ENCODE measurements around the gene CCDC146. TPM values are rescaled to one million over a fixed set of nuclear protein-coding genes. Genes with fewer than 3 reads are reported as not detected.
"Not testable (repeated sequence)": the region's sequence is repeated elsewhere in the genome, so short reads cannot be mapped to it uniquely, and the experiment has no call there.

The CCDC146 gene
- total RNA-seq, 1 donor from 2014 or later, result 20.6 TPM

DNA sequence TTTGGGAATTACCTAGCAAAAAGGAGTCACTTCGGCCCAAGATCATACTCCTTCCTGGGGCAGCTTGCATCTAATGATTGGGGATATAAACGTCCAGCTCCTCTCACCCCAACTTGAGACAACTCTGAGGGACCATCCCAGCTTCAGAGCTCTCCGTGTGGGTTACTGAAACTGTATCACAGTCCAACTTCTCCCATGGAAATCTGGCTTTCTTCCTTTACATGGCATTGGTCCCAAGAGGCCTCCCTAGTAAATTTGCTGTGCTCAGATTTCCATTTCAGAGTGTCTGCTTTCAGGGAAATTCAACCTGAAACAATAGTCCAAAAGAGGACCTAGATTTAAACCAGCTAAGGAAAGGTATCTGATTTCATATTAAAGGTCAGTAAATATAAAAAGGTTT is 14.8 kb upstream of the CCDC146 start:
- not testable (repeated sequence) for DNase-seq (ENCODE audit: extremely low spot score in 2 of 2)

DNA sequence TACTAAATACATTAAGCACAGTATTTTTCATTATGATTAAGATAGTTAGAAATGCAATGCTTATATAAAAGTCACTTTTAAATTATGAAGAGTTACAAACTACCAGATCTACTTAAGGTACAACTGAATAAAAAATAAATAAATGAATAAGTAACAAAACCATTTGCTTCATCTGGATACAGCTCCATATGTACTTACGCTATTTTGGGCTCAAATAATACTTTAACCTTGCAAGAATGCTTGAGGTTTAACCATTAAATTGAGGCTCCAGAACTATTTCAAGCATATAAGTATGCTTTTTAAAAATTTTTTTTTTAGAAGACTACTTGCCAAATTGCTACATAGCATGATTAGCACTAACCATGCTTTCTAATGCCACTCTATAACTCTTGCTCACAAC is 14.1 kb upstream of the CCDC146 start:
- H3K27ac ChIP-seq; H3K36me3 ChIP-seq; H3K4me3 ChIP-seq; intact Hi-C loops (cut with DNase I); DNase-seq (ENCODE audit: extremely low spot score in 2 of 2); H3K4me1 ChIP-seq; H3K9me3 ChIP-seq; H3K27me3 ChIP-seq: not testable (repeated sequence)

More for the DNA sequence above, 14.8 kb upstream of the CCDC146 start:
- H3K27me3 ChIP-seq; H3K4me3 ChIP-seq; H3K27ac ChIP-seq; H3K9me3 ChIP-seq; intact Hi-C loops (cut with DNase I); H3K36me3 ChIP-seq; H3K4me1 ChIP-seq: not testable (repeated sequence)

DNA sequence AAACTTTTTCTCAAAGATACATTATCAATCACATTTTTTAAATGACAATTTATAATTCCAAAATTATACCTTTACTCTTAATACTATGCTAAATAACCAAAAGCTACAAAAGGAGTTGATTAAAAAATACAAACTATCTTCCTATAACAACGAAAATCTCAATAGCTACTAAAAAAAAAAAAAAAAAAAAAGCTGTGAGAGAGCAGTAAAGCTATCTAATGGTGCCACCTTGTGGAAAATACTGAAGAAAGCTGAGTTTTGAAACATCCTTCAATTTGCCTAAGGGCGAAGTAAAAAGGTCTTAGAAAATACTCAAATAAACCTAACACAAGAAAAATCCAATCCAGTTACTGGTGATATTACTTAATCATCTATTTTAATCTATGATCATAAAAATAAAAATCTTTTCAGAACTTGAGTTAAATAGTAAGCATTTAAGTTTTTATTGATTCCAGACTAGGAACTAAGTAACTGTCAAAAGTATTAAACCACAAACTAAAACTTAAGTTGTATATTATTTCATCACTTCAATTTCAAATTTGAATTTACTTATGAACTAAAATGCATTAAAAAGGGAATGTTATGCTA is 9.6 kb upstream of the CCDC146 start:
- H3K27me3 ChIP-seq; intact Hi-C loops (cut with DNase I); H3K4me1 ChIP-seq; DNase-seq (ENCODE audit: extremely low spot score in 2 of 2); H3K27ac ChIP-seq; H3K36me3 ChIP-seq; H3K4me3 ChIP-seq; H3K9me3 ChIP-seq: not testable (repeated sequence)

DNA sequence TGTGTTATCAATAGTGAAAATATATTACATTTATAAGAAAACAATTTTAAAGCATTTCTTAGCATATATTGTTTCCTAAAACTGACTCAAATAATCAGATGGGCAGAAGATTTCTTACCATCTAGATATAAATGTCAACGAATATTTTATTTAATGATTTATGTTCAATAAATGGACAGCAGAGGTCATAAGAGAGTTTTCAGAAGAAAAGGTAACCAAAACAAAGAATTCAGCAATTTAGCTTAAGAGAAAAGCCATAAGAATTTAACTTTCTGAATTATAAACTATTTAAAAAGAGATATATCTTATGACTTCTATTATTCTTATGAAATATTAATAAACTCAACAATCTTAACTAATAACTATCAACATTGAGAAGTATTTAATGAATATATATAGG is 3.1 kb downstream of the CCDC146 start:
- intact Hi-C loops (cut with DNase I), result not testable (repeated sequence)

DNA sequence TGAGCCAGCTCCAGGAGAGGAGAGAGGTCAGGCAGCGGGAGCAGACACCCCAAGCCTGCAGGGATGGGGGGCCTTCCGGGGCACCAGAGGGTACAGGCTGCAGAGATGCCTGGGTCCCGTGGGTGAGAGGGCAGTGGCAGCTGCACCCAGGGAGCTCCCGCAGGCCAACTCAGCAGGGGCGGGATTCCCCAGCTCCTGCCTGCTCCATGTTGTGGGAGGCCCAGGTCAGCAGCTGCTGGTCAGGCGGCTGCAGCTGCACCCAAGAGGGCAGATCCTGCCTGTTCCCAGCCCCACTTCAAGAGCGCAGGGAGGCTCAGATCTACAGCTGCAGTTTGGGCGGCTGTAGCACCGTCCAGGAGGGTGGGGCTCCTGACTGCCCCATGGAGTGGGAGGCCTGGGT is 4.6 kb downstream of the CCDC146 start:
- DNase-seq (ENCODE audit: extremely low spot score in 2 of 2); H3K4me1 ChIP-seq; H3K4me3 ChIP-seq; H3K27me3 ChIP-seq; H3K9me3 ChIP-seq; H3K27ac ChIP-seq; H3K36me3 ChIP-seq; intact Hi-C loops (cut with DNase I): not testable (repeated sequence)

More for the DNA sequence above, 3.1 kb downstream of the CCDC146 start:
- H3K27me3 ChIP-seq; H3K9me3 ChIP-seq; H3K27ac ChIP-seq; DNase-seq (ENCODE audit: extremely low spot score in 2 of 2); H3K36me3 ChIP-seq; H3K4me3 ChIP-seq: not testable (repeated sequence)
- peaks cover 19% of the 10 kb centered on the region for H3K4me1 ChIP-seq

DNA sequence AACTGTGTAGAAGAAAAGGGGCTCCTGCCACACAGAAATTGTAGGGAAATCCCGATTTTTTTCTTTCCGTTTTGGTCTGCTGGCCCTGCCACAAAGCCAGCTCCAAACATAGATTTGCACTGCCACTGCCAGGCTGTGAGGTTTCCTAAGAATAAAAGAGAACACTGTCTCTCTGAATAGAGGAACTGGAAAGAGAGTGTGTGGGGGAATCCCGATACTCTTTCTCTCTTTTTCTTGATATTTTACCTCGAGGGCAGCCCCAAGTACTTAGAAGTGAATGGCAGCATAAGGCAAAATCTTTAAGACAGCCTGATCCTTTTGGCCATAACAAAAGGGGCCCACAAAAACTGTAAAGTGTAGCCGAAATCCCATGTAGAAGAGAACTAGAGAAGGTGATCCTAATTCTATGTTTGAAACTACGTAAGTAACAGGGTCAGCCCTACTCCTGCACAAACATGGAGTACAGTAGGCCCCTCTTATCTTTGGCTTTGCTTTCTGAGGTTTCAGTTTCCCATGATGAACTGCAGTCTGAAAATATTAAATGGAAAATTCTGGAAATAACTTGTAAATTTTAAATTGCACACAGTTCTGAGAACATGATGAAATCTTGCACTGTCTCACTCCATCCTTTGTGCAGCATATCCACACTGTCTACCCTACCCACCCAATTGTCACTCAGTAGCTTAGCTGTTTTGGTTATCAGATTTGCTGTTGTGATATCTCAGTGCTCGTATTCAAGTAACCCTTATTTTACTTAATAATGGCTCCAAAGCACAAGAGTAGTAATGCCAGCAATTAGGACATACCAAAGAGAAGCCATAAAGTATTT is 6.4 kb downstream of the CCDC146 start:
- not testable (repeated sequence) for H3K27ac ChIP-seq

DNA sequence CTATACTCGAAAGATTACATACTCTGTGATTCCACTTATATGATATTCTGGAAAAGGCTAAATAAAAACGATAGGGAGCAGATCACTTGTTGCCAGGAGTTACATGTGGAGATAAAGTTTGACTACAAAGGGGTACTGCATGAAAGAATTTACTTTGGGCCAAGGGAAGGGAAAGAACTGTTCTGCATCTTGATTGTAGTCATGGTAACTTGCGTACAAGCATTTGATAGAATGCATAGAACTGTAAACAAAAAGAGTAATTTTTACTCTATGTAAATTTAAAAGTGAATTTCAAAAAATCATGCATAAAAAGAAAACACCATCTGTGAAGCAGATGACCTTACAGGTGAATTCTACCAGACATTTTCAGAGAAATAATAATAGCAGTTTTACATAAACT is 9.4 kb downstream of the CCDC146 start:
- intact Hi-C loops (cut with DNase I), result not testable (repeated sequence)

More for the DNA sequence above, 6.4 kb downstream of the CCDC146 start:
- DNase-seq (ENCODE audit: extremely low spot score in 2 of 2); H3K9me3 ChIP-seq; H3K36me3 ChIP-seq; intact Hi-C loops (cut with DNase I); H3K4me1 ChIP-seq; H3K27me3 ChIP-seq; H3K4me3 ChIP-seq: not testable (repeated sequence)

DNA sequence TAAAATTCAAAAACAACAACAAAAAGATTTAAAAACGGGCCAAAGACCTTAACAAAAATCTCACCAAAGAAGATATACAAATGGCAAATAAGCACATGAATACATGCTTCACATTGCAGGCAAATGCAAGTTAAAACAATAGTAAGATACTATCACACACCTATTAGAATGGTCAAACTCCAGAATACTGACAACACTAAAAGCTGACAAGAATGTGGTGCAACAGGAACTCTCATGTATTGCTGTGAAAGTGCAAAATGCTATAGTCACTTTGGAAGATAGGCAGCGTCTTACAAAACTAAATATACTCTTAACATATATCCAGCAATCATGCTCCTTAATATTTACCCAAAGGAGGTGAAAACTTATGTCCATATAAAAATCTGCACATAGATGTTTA is 16.3 kb downstream of the CCDC146 start:
- H3K27me3 ChIP-seq; H3K4me3 ChIP-seq; H3K36me3 ChIP-seq; H3K9me3 ChIP-seq; DNase-seq (ENCODE audit: extremely low spot score in 2 of 2); intact Hi-C loops (cut with DNase I); H3K4me1 ChIP-seq; H3K27ac ChIP-seq: not testable (repeated sequence)

More for the DNA sequence above, 9.4 kb downstream of the CCDC146 start:
- H3K27ac ChIP-seq; DNase-seq (ENCODE audit: extremely low spot score in 2 of 2); H3K4me1 ChIP-seq; H3K36me3 ChIP-seq; H3K27me3 ChIP-seq; H3K9me3 ChIP-seq; H3K4me3 ChIP-seq: not testable (repeated sequence)

DNA sequence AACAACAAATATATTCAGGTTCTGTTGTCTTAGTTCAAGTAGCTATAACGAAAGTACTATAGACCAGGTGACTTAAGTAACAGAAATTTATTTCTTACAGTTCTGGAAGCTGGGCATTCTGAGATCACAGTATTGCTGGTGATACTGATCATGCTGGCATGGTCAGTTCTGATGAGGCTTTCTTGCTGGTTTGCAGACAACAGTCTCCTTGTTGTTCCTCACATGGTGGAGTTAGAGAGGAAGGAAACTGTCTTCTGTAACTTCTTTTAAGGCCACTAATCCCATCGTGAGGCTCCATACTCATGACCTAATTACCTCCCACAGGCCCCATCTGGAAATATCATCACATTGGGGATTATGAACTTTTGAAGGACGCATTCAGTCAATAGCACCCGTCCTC is 17.9 kb downstream of the CCDC146 start:
- H3K9me3 ChIP-seq; H3K4me3 ChIP-seq; H3K27me3 ChIP-seq; H3K36me3 ChIP-seq; DNase-seq (ENCODE audit: extremely low spot score in 2 of 2); H3K27ac ChIP-seq; H3K4me1 ChIP-seq; intact Hi-C loops (cut with DNase I): not testable (repeated sequence)

DNA sequence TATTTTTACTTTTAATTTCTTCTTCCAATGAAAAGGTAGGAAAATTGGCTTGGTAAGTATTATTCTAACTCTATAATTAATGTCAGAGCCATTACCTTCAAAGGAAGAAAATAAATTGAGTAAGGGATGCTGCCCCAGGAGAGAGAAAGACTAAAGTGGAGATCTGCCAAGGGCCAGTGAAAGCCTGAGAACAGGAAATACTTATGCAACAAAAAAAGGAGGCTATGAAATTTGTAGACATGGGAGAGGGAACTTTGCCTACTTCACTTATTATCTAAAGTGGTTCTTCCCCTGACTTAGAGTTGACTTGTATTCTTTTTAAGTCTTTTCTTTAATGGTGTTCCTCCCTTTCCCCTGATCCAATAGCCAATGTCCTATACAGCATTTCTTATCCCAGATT is 29.8 kb downstream of the CCDC146 start:
- H3K4me1 ChIP-seq; H3K27me3 ChIP-seq; DNase-seq (ENCODE audit: extremely low spot score in 2 of 2); H3K27ac ChIP-seq; H3K9me3 ChIP-seq; H3K4me3 ChIP-seq; H3K36me3 ChIP-seq; intact Hi-C loops (cut with DNase I): not testable (repeated sequence)

DNA sequence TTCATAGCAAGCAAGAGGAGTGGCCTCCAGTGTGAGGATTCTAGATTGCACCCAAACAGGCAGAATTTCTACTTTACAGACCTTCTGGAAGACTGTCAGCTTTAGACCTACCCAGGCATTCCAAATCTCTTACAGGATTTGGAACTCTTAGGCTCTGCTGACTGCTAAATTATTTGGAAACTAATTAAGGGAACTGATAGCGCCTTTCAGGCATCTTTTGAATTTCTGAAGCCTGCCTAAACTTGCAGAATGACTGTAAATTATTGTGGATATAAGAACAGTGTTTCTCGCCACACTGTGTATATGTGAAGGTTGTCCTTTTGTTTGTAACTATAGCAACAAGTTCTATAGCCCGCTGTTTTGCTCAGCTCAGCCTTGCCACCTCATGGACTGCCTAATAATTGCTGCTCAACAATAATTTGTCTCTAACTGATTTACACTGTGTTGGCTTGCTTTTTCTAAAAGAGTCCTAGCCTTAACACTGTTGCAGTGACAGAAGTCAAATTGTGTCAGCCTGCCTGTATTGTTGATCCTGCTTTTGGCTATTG is 32.6 kb downstream of the CCDC146 start:
- DNase-seq (ENCODE audit: extremely low spot score in 2 of 2); H3K4me3 ChIP-seq; H3K27me3 ChIP-seq; H3K4me1 ChIP-seq; H3K36me3 ChIP-seq; H3K27ac ChIP-seq; intact Hi-C loops (cut with DNase I); H3K9me3 ChIP-seq: not testable (repeated sequence)

DNA sequence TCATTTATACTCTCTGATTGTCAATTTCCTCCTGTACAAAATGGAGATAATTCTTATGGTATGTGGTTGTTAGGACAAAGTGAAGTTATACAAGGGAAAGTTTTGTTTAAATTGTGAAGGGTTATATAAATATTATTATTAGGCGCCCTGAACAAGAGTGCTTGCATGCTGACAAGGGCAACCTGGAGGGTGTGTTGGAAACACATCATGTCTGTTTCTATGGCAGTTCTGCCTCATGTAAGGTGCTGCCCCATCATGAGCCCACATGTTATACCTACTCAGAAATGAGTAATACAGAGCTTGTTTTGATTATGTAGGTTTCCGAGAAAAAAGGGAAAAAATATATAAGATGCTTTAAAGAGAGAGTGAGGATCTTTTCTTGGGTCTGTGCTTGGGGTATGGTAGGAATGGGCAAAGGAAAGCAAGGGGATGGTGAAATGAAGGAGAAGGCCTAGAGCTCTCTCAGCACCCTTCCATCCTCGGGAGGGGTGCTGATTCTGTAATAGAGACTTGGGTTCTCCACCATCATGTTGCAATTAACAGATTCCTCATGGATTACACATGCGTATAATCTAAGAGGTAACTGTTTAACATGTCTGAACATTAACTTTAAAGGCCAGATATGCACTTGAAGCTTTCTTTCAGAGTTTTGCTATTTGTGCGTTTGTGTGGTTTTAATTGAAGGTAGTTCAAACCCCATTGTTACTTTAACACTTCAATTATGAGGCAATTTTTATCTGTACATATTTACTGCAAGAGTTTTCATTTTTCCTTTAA is 33.4 kb downstream of the CCDC146 start:
- H3K27ac ChIP-seq; DNase-seq (ENCODE audit: extremely low spot score in 2 of 2); H3K36me3 ChIP-seq; H3K9me3 ChIP-seq; intact Hi-C loops (cut with DNase I); H3K4me1 ChIP-seq; H3K4me3 ChIP-seq; H3K27me3 ChIP-seq: not testable (repeated sequence)

DNA sequence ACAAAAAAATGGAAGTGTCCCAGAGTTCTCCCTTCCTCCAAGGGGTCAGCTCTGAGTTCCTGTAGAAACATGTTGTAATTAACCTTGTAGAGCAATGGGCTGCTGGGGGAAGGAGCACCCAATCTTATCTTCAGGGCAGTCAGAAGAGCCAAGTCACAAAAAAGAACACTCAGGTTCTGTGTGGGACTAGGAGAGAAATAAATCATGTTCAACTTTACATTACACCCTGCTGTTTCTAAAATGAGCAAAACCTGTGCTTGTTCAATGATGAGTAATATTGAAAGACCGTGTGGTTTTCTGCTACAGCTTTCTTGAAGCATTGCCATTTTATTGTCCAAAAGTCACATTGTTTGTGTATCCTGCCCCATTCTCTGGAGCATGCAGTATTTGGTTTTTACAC is 34.6 kb downstream of the CCDC146 start:
- H3K4me1 ChIP-seq; H3K27ac ChIP-seq; H3K27me3 ChIP-seq; H3K4me3 ChIP-seq; DNase-seq (ENCODE audit: extremely low spot score in 2 of 2); intact Hi-C loops (cut with DNase I); H3K9me3 ChIP-seq; H3K36me3 ChIP-seq: not testable (repeated sequence)

Measured in vagina (tissue), 2 donors.